ENCODE data around the gene VPS35.

Gene VPS35

DNA sequence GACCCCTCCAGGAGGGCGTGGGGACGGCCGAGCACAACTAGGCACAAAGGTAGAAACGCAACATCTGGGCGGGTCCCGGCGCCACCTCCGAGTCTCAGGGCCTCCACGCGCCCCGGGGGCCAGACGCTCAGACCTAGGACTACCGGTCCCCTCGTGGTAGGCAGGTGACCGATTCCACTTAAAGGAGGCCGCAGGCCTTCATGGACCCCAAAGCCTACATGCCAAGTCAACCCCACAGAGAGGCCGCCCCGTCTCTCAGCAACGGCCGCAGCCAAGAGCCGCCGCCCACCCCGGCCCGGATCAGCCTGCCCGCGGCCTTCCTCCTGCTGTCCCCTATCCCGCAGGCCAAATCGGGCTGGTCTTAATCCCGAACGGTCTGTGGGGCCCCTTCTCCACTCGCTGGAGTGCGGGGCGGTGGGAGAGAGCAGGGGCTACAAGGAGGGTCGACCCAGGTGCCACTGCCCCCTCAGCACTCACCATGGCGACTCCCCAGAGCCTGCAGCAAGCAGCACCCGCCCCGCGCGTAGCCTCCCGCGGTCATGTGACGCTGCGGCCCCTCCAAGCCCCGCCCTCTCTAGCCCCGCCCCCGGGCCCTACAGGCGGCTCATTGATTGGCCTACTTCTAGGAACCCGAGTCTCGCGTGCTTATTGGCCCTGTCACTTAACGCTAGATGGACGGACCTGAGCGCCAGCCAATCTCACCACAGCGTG is at the start of gene VPS35:
VPS35 (minus strand) TSS at position 525 of the 711 bp plus-strand sequence; CDS start at position 480, 45 bp downstream.
- no peak for FAIRE-seq

DNA sequence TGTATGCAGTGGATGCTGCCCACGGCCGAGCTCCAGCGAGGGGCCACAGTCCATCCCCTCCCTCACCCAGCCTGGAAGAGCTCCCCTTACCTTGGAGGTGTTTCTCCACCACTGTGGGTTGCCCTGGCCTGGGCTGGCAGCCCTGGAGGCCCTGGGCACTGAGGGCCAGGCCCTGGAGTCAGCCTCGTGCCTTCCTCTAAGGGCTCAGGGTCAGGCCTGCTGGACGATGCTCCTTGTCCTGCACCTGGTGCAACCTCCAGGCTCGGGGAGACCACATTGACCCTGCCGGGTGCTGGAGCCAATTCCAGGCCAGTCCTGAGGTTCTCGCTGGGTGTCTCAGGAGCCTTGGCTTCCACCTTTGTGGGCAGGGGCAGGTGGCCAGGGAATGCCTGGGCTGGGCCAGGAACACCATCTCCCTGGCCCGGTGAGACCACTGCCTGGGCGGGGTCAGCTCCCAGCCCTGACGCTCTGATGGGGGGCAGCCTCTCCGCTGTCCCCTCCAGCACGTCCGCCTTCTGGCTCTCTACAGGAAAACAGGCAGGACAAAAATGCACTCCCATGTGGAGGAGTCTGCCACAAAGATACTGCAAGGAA is 48.7 kb upstream of the VPS35 start:
- no peak for FAIRE-seq

DNA sequence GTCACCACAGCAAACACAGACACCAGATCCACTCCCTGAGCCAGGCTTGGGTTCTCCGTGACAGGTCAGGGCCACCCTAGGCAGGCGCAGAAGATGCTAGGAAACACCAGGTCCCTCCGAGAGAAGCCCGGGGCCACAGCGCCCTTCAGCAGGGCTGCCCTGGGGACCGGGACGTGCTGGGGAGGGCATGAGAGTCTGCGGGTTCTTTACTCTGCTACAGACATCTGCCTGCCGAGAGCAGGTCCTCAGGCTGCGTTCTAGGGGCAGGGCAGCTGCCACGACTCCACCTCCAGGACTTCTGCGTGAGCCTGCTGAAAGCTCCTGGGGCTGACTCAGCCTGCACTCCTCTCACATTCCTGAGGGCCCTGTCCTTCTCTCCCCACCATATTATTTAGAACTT is 47.7 kb upstream of the VPS35 start:
- no peak for FAIRE-seq

- FAIRE-seq, result no peak
Observed at GRCh38 chr16:46733319-46733830, 44.4 kb upstream of the VPS35 start.

DNA sequence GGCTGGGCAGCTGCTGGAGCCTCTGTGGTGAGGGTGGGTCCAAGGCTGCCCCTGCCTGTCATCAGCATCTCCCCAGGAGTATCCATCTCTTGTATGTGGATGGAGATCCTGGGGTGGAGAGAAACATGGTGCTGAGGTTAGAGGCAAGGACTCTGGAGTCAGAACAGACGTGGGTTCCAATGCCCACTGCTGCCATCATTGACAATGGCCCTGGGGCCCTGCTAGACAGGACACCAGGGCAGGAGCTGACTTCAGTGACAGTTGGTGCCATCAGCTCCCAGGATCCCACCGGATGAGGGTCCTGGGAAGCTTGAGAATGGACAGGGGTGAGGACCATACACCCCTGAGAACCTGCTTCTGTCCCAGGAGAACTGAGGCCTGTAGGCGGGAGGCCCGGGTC is 43.6 kb upstream of the VPS35 start:
- no peak for FAIRE-seq

- FAIRE-seq, result no peak
Observed at GRCh38 chr16:46731691-46732555, 42.9 kb upstream of the VPS35 start.

GRCh38 chr16:46730801-46731690 is 42.1 kb upstream of the VPS35 start:
- no peak for FAIRE-seq

DNA sequence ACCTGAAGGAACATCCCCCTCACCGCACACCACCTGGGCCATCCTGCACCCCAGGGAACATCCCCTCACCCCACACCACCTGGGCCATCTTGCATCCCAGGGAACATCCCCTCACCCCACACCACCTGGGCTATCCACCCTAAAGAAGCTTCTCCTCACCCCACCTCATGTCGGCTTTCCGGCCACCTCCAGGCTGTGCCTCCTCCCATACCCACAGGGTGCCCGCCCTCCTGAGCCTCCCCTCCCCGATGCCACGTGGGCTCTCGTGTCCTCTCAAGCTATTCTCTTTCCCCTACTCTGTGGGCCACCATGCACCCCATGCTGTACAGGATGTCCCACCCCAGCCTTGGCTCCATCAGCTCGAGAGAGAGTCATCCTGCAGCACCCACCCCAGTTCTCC is 41.1 kb upstream of the VPS35 start:
- FAIRE-seq, result no peak

DNA sequence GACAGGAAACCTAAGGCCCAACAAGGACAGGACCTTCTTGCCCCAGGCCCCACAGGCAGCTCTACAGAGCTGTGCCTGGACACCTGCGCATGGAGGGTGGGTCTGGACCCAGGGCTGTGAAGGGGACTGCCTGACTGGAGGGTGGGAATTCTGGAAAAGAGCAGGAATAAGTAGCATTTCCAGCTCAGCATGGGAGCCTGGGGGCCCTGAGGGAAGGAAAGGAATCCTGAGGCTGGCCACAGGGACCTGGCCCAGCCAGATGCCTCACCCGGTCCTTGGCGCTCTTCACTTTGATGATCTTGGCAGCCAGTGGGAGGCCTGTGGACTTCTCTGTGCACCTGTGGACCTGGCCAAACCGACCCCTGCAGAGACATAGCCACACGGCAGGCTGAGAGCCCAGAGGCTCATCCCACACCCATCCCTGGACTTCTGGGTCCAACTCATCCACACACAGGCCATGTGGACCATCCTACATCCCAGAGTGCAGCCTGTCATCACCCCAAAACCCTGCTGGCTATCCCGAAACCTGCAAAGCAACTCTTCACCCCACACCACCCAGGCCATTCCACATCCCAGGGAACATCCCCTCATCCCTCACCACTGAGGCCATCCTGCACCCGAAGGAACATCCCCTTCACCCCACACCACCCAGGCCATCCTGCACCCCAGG is 40.5 kb upstream of the VPS35 start:
- no peak for FAIRE-seq

DNA sequence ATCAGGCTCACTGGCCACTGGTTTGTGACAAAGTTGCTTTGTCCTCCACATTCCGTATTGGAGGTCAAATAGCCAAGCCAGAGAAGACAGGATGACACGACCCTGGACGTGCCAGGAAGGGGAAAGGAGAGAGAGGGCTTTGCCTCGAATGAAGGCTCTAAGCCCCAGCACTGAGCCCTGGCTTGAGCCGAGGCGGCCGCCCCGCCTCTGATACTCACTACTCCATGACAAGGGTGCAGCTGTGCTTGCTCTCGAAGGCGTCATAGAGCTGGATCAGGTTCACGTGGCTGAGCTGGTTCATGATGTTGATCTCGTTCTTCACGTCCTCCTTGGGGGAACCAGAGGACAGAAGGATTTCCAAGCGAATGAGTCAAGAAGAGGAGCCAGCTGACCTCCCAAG is 39.8 kb upstream of the VPS35 start:
- FAIRE-seq, result no peak

DNA sequence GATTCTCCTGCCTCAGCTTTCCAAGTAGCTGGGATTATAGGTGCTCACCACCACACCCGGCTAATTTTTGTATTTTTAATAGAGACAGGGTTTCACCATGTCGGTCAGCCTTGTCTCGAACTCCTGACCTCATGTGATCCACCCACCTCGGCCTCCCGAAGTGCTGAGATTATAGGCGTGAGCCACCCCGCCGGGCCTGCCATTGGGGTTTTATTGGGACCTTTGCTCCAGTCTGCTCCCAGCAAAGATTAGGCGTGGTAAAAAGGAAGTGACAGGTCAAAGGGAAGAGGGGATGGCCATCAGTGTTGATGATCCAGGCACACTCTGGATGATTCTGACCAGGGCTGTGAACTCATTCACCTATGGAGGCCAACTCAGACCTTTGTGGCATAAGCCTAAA is 38.7 kb upstream of the VPS35 start:
- no peak for FAIRE-seq

DNA sequence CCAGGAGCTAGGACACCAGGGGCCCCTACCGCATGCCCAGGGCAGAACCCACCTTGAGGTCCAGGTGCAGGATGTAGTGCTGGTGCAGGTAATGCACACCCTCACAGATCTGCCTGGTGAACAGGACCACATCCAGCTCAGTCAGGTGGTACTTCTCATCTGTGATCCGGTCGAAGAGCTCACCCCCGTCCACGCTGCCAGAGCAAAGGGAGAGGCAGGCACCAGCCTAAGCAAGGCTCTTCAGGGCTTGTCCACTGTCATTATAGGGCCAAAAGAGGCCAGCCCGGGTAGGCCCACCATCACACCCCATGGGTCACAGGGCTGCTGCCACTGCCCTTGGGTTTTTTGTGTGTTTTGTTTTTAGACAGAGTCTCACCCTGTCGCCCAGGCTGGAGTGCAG is 38.2 kb upstream of the VPS35 start:
- no peak for FAIRE-seq

DNA sequence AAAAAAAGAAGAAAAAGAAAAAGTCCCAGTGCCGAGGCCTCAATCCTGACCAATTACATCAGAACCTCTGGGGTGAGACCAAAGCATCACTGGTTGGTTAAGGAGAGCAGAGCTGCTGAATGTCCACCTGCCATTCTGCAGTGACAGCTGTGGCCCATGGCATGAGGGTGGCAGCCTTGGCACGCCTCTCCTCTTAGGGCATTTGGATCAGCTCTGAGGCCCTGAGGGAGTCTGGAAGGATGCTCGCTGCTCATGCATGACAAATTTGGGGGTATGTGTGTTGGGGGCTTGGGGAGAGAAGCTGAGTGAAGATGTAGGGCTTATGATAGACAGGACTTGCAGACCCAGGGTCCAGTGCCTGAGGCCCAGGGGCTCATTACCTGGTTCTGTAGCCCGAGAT is 32.9 kb upstream of the VPS35 start:
- no peak for FAIRE-seq

GRCh38 chr16:46720619-46721018 is 31.6 kb upstream of the VPS35 start:
- no peak for FAIRE-seq

DNA sequence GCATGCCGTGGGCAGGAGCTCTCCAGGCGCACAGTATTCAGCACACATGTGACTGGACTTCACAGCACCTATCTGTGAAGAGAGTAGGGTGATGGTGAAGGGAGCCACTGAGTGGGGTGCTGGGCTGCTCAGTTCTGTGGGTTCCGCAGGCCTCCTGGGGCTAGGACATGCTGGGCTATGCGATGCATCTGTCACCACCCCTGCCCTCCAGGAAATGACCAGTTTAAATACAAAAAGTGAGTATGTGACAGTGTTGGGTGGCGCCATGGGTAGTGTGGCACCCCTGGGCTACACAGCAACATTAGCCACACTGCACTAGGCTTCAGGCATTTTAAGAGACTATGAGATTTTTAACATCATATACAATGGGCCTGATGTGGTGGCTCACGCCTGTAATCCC is 30.6 kb upstream of the VPS35 start:
- no peak for FAIRE-seq

GRCh38 chr16:46718214-46718613 is 29.2 kb upstream of the VPS35 start:
- FAIRE-seq, result no peak

- no peak for FAIRE-seq
Observed at GRCh38 chr16:46717692-46718091, 28.7 kb upstream of the VPS35 start.

DNA sequence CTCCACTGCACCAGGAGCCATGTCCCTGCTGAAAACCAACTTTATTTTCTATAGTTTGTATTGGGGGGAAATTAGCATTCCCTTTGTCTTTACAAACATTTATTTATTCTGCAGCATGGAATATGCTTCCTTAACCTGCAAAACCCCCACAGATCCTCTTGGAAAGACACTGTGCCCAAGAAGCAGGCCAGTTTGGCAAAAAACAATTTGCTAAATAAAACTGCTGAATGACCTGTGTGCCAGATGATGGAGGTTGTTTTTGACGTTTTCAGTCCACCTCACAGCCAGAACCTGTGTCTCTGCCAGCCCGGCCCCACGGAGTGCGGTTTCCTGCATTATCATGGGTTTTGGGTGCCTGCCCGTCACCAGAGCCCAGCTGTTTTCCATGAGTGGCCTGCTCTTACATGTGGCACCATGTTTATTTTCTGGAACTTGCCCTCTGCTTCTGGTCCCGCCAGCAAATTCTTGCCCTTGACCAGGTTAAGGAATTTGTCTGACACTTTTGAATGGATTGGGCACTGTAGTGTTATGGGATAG is 26.9 kb upstream of the VPS35 start:
- FAIRE-seq, result no peak

- FAIRE-seq, result no peak
Observed at GRCh38 chr16:46714797-46715591, 26.0 kb upstream of the VPS35 start.

GRCh38 chr16:46713634-46714033 is 24.7 kb upstream of the VPS35 start:
- FAIRE-seq, result no peak

DNA sequence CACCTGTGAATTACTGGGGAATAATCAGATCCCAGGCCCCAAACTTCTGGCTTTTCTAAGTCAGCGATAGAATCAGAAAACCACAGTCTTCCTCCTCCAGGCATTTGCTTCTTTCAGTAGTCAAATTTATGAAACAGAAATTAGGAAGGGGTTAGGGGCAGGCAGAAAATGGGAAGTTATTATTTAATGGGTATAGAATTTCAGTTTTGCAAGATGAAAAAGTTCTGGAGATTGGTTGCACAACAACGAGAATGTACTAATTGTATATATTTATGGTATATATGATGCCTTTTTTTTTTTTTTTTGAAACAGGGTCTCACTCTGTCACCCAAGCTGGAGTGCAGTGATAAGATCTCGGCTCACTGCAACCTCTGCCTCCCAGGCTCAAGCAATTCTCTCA is 23.9 kb upstream of the VPS35 start:
- FAIRE-seq, result no peak

All from islet of Langerhans (tissue), 1 donor.